GM12875 (cell line): ENCODE measurements around the gene TTLL11.

Experiments
- H3K4me3 ChIP-seq: one replicate; pipeline ENCODE4 v1.5.1; 2011; ENCODE audit warnings: low read depth, low read length, control low read depth
- CTCF ChIP-seq: IDR thresholded peaks from 2 replicates; pipeline ENCODE4 v1.5.1; 2011; ENCODE audit warnings: low read depth, mild to moderate bottlenecking, control low read depth, inconsistent platforms, low read length, moderate library complexity, borderline replicate concordance; ENCODE audit not compliant: insufficient read depth

TTLL11 gene

GRCh38 chr9:122059955-122060324 lies 33.2 kb downstream of the TTLL11 start:
- H3K4me3 ChIP-seq = no peak overlapping the region
- no peak for TF ChIP-seq CTCF

- no peak for TF ChIP-seq CTCF
- H3K4me3 ChIP-seq = no peak overlapping the region
Measured at GRCh38 chr9:122059214-122059954, 33.7 kb downstream of the TTLL11 start.

GRCh38 chr9:122058709-122059108 lies 34.4 kb downstream of the TTLL11 start:
- TF ChIP-seq CTCF = no peak
- no peak overlapping the region for H3K4me3 ChIP-seq

- TF ChIP-seq CTCF = no peak
- no peak overlapping the region for H3K4me3 ChIP-seq
Measured at GRCh38 chr9:122058051-122058450, 35.1 kb downstream of the TTLL11 start.

GRCh38 chr9:122057211-122057610 lies 35.9 kb downstream of the TTLL11 start:
- no peak for TF ChIP-seq CTCF

GRCh38 chr9:122056484-122056883 lies 36.6 kb downstream of the TTLL11 start:
- TF ChIP-seq CTCF = no peak

More at GRCh38 chr9:122057211-122057610, 35.9 kb downstream of the TTLL11 start:
- no peak overlapping the region for H3K4me3 ChIP-seq

GRCh38 chr9:122055701-122056100 lies 37.4 kb downstream of the TTLL11 start:
- TF ChIP-seq CTCF = no peak
- no peak overlapping the region for H3K4me3 ChIP-seq

More at GRCh38 chr9:122056484-122056883, 36.6 kb downstream of the TTLL11 start:
- no peak overlapping the region for H3K4me3 ChIP-seq
